GM21447 (cell line): Measurements from ENCODE around the gene TINCR.

Source experiments
- ATAC-seq: cut with Tn5 transposase; IDR thresholded peaks from one replicate; pipeline ENCODE4 v1.9.1; 2021; ENCODE audit not compliant: unreplicated experiment

TINCR gene

DNA sequence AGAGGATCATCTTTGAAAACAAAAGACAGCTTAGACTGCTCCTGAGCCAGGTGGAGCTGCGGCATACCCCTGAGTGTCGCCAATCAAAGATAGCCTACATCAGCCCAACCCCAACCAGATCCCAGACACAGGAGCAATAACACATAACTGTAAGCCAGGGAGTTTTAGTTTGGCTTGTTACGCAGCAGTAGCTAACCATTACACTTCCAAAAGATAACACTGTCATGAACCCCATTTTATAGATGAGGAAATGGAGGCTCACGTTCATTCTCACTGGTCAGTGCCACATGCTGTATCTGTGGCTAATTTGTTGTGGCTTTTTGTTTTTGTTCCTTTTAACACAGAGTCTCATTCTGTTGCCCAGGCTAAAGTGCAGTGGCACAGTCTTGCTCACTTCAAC lies 47.3 kb downstream of the TINCR start:
- ATAC-seq: no peak

DNA sequence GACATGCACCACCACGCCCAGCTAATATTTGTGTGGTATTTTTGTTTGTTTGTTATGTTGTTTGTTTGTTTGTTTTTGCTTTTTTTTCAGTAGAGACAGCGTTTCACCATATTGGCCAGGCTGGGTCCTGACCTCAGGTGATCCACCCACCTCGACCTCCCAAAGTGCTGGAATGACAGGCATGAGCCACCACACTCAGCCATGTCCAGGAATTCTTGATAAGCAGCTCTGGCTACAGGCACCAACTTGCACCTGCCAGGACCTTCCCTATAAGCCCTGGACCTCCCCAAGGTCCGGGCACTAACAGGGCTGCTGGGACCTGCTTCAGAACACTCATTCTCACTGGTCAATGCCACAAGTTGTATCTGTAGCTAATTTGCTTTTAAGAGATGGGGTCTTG lies 48.7 kb downstream of the TINCR start:
- no peak for ATAC-seq

GRCh38 chr19:5515737-5516136 lies 52.0 kb downstream of the TINCR start:
- ATAC-seq: no peak

DNA sequence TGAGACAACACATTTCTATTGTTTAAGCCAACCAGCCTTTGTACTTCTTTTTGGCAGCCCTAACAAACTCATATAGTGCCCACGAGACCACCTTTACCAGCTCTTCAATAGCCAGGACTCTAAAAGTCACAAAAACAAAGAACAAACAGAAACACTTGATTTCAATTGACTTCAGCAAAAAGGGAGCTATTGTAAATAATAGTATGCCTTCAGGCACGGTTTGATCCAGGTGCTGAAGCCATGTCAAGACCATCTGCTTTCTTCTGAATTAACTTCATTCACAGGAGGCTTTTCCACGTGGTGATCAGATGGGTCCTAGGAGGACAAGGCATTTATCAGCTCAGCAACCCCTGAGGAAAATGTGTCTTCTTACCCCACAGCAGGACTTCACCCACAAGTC lies 53.8 kb downstream of the TINCR start:
- ATAC-seq: no peak

DNA sequence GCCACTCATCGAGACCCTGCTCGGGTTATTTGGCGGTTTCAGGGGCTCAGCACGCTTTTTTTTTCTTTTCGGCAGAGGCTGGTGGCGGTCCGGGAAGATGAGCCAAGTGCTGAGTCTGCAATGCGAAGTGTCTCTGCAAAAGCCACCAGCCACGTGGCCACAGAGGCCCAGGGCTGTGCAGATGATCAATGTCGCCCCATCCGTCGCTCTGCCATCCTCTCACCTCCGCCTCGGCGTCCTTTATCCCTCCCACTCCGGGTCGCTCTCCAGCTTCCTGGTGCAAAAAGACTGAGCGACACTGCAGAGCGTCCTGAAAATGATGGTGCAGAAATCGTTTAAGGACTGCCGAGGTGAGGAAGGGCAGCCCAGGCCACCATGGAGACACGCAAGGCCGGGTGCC lies 55.0 kb downstream of the TINCR start:
- no peak for ATAC-seq
